Smooth muscle cell (in vitro differentiated cells): ENCODE data around the gene FAM174B. TPM values are rescaled to one million over a fixed set of nuclear protein-coding genes. Genes with fewer than 3 reads are reported as not detected.

Experiments
- DNase-seq: peaks from one replicate; lab custom pipeline; 2025; ENCODE audit not compliant: unreplicated experiment; lab: John Stamatoyannopoulos, UW
- H2AFZ ChIP-seq: fragments of 200-600 bp; sonication (generic); 2 replicates; pipeline ENCODE4 v1.6.0; 2016; ENCODE audit warnings: antibody characterized with exemption, low read depth, mild to moderate bottlenecking
- H3F3A ChIP-seq: fragments of 200-600 bp; sonication (generic); 2 replicates; pipeline ENCODE4 v1.6.0; 2017; ENCODE audit warnings: antibody characterized with exemption, low read depth
- H3K27ac ChIP-seq: fragments of 200-600 bp; sonication (generic); 2 replicates; pipeline ENCODE4 v1.5.1; 2016; ENCODE audit warnings: low read depth, mild to moderate bottlenecking
- H3K27me3 ChIP-seq: fragments of 200-600 bp; sonication (generic); 2 replicates; pipeline ENCODE4 v1.6.1; 2016; ENCODE audit warnings: low read depth, mild to moderate bottlenecking
- H3K36me3 ChIP-seq: fragments of 200-600 bp; sonication (generic); 2 replicates; pipeline ENCODE4 v1.5.1; 2016; ENCODE audit warnings: low read depth
- H3K4me1 ChIP-seq: fragments of 200-600 bp; sonication (generic); 2 replicates; pipeline ENCODE4 v1.5.1; 2016; ENCODE audit warnings: low read depth
- H3K4me2 ChIP-seq: fragments of 200-600 bp; sonication (generic); 2 replicates; pipeline ENCODE4 v1.6.0; 2016; ENCODE audit warnings: mild to moderate bottlenecking
- H3K4me3 ChIP-seq: fragments of 200-600 bp; sonication (generic); 2 replicates; pipeline ENCODE4 v1.5.1; 2016; ENCODE audit warnings: mild to moderate bottlenecking
- H3K79me2 ChIP-seq: fragments of 200-600 bp; sonication (generic); 2 replicates; pipeline ENCODE4 v1.6.0; 2016; ENCODE audit warnings: low read depth, mild to moderate bottlenecking
- H3K9ac ChIP-seq: fragments of 200-600 bp; sonication (generic); 2 replicates; pipeline ENCODE4 v1.6.0; 2016; ENCODE audit warnings: low read depth
- H3K9me3 ChIP-seq: fragments of 200-600 bp; sonication (generic); replicated peaks from 2 replicates; pipeline ENCODE4 v1.5.1; 2016; ENCODE audit warnings: low read depth
- H4K20me1 ChIP-seq: fragments of 200-600 bp; sonication (generic); 2 replicates; pipeline ENCODE4 v1.6.0; 2016; ENCODE audit warnings: low read depth
- CTCF ChIP-seq: fragments of 200-600 bp; sonication (generic); IDR thresholded peaks from 2 replicates; pipeline ENCODE4 v1.5.1; 2017; ENCODE audit warnings: borderline replicate concordance, mild to moderate bottlenecking, antibody characterized with exemption; ENCODE audit not compliant: insufficient read depth, poor library complexity, severe bottlenecking
- WGBS: methylation state at CpG from one replicate; pipeline ENCODE4 v1.1.7; 2016; ENCODE audit warnings: low lambda C conversion rate; 5-methylcytosine and 5-hydroxymethylcytosine counted together
- polyA plus RNA-seq: library from polyadenylated mRNA; unstranded; fragments of >200 nt; fragmentation: Nextera tagmentation; extraction: Ambion mirVana; gene quantifications from 2 replicates; pipeline ENCODE4 v1.2.1, GENCODE V29; 2016
- total RNA-seq: library from RNA; depleted of rRNA; stranded (reverse); fragments of >200 nt; gene quantifications from 2 replicates; pipeline ENCODE4 v1.2.3, GENCODE V29; 2014

Gene FAM174B
- total and polyA plus RNA-seq, 2 experiments from 2014 or later = 2.0 to 2.1 TPM

- no peak overlapping the region for H3K9ac ChIP-seq
These were observed 56.1 kb downstream of the FAM174B start for GRCh38 chr15:92599394-92599970.

GRCh38 chr15:92597548-92597947, 58.0 kb downstream of the FAM174B start:
- no peak overlapping the region for H2AFZ ChIP-seq
- no peak for DNase-seq
- no peak for TF ChIP-seq CTCF
- no peak overlapping the region for H3K4me3 ChIP-seq
- no peak overlapping the region for H3K27ac ChIP-seq
- peaks cover 1% of the 10 kb centered on the region for H3K27me3 ChIP-seq
- no peak overlapping the region for H3K4me2 ChIP-seq
- no peaks in the 10 kb centered on the region for H3K4me1 ChIP-seq
- no peaks in the 10 kb centered on the region for H3K79me2 ChIP-seq
- H3K9ac ChIP-seq = no peak overlapping the region
- no peaks in the 10 kb centered on the region for H4K20me1 ChIP-seq
- no peaks in the 10 kb centered on the region for H3K9me3 ChIP-seq
- no peaks in the 10 kb centered on the region for H3K36me3 ChIP-seq
- 88% methylated on average over 6 of the region's 6 CpGs for WGBS
- H3F3A ChIP-seq = no peaks in the 10 kb centered on the region

More at GRCh38 chr15:92599394-92599970, 56.1 kb downstream of the FAM174B start:
- no peak overlapping the region for H2AFZ ChIP-seq
- DNase-seq = no peak
- no peaks in the 10 kb centered on the region for H3K36me3 ChIP-seq
- H3K27ac ChIP-seq = no peak overlapping the region
- no peaks in the 10 kb centered on the region for H3K4me1 ChIP-seq
- H3K9me3 ChIP-seq = no peaks in the 10 kb centered on the region
- no peak overlapping the region for H3K4me3 ChIP-seq
- H3K27me3 ChIP-seq = no peaks in the 10 kb centered on the region
- H3K4me2 ChIP-seq = peak overlapping the region; percentile 8
- no peak for TF ChIP-seq CTCF
- H3K79me2 ChIP-seq = no peaks in the 10 kb centered on the region
- no peaks in the 10 kb centered on the region for H4K20me1 ChIP-seq
- no peaks in the 10 kb centered on the region for H3F3A ChIP-seq
- WGBS = 35% methylated on average over 4 of the region's 4 CpGs

GRCh38 chr15:92596623-92597022, 59.0 kb downstream of the FAM174B start:
- H4K20me1 ChIP-seq = no peaks in the 10 kb centered on the region
- H3K4me3 ChIP-seq = no peak overlapping the region
- H3K9me3 ChIP-seq = no peaks in the 10 kb centered on the region
- H3K9ac ChIP-seq = no peak overlapping the region
- H3K4me2 ChIP-seq = no peak overlapping the region
- H3K4me1 ChIP-seq = no peaks in the 10 kb centered on the region
- 88% methylated on average over 5 of the region's 5 CpGs for WGBS
- no peaks in the 10 kb centered on the region for H3F3A ChIP-seq
- H3K27me3 ChIP-seq = peaks cover 7% of the 10 kb centered on the region
- H3K79me2 ChIP-seq = no peaks in the 10 kb centered on the region
- no peak overlapping the region for H3K27ac ChIP-seq
- no peak for DNase-seq
- H2AFZ ChIP-seq = no peak overlapping the region
- H3K36me3 ChIP-seq = no peaks in the 10 kb centered on the region
- TF ChIP-seq CTCF = no peak

- Histone ChIP-seq H3F3A (no peaks in the 10 kb centered on the region), H3K4me2 (no peak overlapping the region), H2AFZ (no peak overlapping the region), H3K27ac (no peak overlapping the region), H4K20me1 (no peaks in the 10 kb centered on the region), H3K4me1 (no peaks in the 10 kb centered on the region), H3K9ac (no peak overlapping the region), H3K4me3 (no peak overlapping the region), H3K9me3 (no peaks in the 10 kb centered on the region), H3K36me3 (no peaks in the 10 kb centered on the region), H3K27me3 (peaks cover 10% of the 10 kb centered on the region), H3K79me2 (no peaks in the 10 kb centered on the region)
- TF ChIP-seq CTCF = no peak
- 92% methylated on average over 19 of the region's 19 CpGs for WGBS
- DNase-seq = no peak
These were observed 59.8 kb downstream of the FAM174B start for GRCh38 chr15:92595506-92596381.
